ENCODE measurements around the gene ASIC3. TPM values are rescaled to one million over a fixed set of nuclear protein-coding genes. Genes with fewer than 3 reads are reported as not detected.

Gene ASIC3
- polyA plus RNA-seq, 3 donors: 2.0 TPM; not detected in 2

GRCh38 chr7:151083824-151084160 is 35.5 kb downstream of the ASIC3 start:
- peaks cover 60 to 81% of the 10 kb centered on the region in 2 donors for H3K4me1 ChIP-seq (ENCODE audit: control insufficient read depth in 1 of 2, insufficient read depth in 2 of 2, low read length in 2 of 2)
- DNase-seq: no peak
- peak overlapping the region in 6 of 7 donors; percentile 25 to 86 (median 64) for H3K27ac Mint-ChIP-seq
- intact Hi-C loops (cut with micrococcal nuclease): loop anchor here in 1 of 2 donors (10.0 kb wide), 2 partner anchors 299 to 709 kb away; partner anchors contain the start of gene ZNF775
- H2AFZ ChIP-seq (ENCODE audit: insufficient read depth, low read depth, low read length, poor library complexity, severe bottlenecking): peak overlapping the region; percentile 72
- 0% methylated on average over 1 of the region's 3 CpGs for whole genome bisulfite sequencing (ENCODE audit: insufficient coverage)
- no peaks in the 10 kb centered on the region for H3K9me3 ChIP-seq (replicated peaks in 1 of 2; ENCODE audit: control insufficient read depth in 1 of 2, insufficient read depth in 1 of 2, low read length in 2 of 2)
- H3K27ac ChIP-seq (ENCODE audit: low read depth in 1 of 2, low read length in 2 of 2): peak overlapping the region in 1 of 2 donors; percentile 81
- no peaks in the 10 kb centered on the region for H3K36me3 ChIP-seq (replicated peaks in 1 of 2; ENCODE audit: control insufficient read depth in 1 of 2, insufficient read depth in 2 of 2, low read length in 2 of 2)
- peaks cover 0 to 2% (median 0%) of the 10 kb centered on the region in 3 donors for H3K27me3 Mint-ChIP-seq (ENCODE audit: low read depth in 3 of 3)
- no peak for TF ChIP-seq CTCF (IDR thresholded peaks at IDR 0.05)
- peak overlapping the region; percentile 86 for H3K4me2 ChIP-seq (replicated peaks; ENCODE audit: extremely low read depth, low read length, poor library complexity, severe bottlenecking)
- peak overlapping the region in 1 of 2 donors; percentile 84 for H3K4me3 Mint-ChIP-seq
- peaks cover 42% of the 10 kb centered on the region for H3K79me2 ChIP-seq (ENCODE audit: insufficient read depth, low read length)
- H3K36me3 Mint-ChIP-seq: peaks cover 0 to 2% of the 10 kb centered on the region in 2 donors
- H3K4me1 Mint-ChIP-seq: peaks cover 50% of the 10 kb centered on the region
- H4K20me1 ChIP-seq (ENCODE audit: insufficient read depth, low read length): peaks cover 33% of the 10 kb centered on the region
- H3K9me3 Mint-ChIP-seq: peaks cover 0 to 2% (median 0%) of the 10 kb centered on the region in 7 donors
- H3K4me3 ChIP-seq (replicated peaks in 1 of 3; ENCODE audit: low read depth in 2 of 3, low read length in 3 of 3): peak overlapping the region in 2 of 3 experiments; percentile 59 to 88
- no peaks in the 10 kb centered on the region for H3K27me3 ChIP-seq (ENCODE audit: control insufficient read depth in 2 of 2, insufficient read depth in 2 of 2, low read length in 2 of 2)
- H3K9ac ChIP-seq (ENCODE audit: insufficient read depth, low read length, poor library complexity, severe bottlenecking): no peak overlapping the region

GRCh38 chr7:151085329-151085690 is 37.0 kb downstream of the ASIC3 start:
- peaks cover 33% of the 10 kb centered on the region for H4K20me1 ChIP-seq (ENCODE audit: insufficient read depth, low read length)
- intact Hi-C loops (cut with micrococcal nuclease): loop anchor here in 1 of 2 donors (10.0 kb wide), 2 partner anchors 301 to 711 kb away; partner anchors contain the start of gene ZNF775
- H3K36me3 ChIP-seq (replicated peaks in 1 of 2; ENCODE audit: control insufficient read depth in 1 of 2, insufficient read depth in 2 of 2, low read length in 2 of 2): no peaks in the 10 kb centered on the region
- H3K27ac Mint-ChIP-seq: peak overlapping the region; percentile 74 to 94 (median 87)
- WGBS (ENCODE audit: insufficient coverage): 42% methylated on average over 5 of the region's 5 CpGs
- H2AFZ ChIP-seq (ENCODE audit: insufficient read depth, low read depth, low read length, poor library complexity, severe bottlenecking): peak overlapping the region; percentile 77
- no peaks in the 10 kb centered on the region for H3K27me3 ChIP-seq (ENCODE audit: control insufficient read depth in 2 of 2, insufficient read depth in 2 of 2, low read length in 2 of 2)
- H3K4me1 ChIP-seq (ENCODE audit: control insufficient read depth in 1 of 2, insufficient read depth in 2 of 2, low read length in 2 of 2): peaks cover 65 to 83% of the 10 kb centered on the region in 2 donors
- DNase-seq: no peak
- peak overlapping the region; percentile 81 for H3K4me2 ChIP-seq (replicated peaks; ENCODE audit: extremely low read depth, low read length, poor library complexity, severe bottlenecking)
- peaks cover 3 to 5% of the 10 kb centered on the region in 2 donors for H3K36me3 Mint-ChIP-seq
- peak overlapping the region; percentile 77 to 86 for H3K4me3 Mint-ChIP-seq
- no peak overlapping the region for H3K9ac ChIP-seq (ENCODE audit: insufficient read depth, low read length, poor library complexity, severe bottlenecking)
- peaks cover 0 to 2% (median 0%) of the 10 kb centered on the region in 3 donors for H3K27me3 Mint-ChIP-seq (ENCODE audit: low read depth in 3 of 3)
- H3K4me3 ChIP-seq (replicated peaks in 1 of 3; ENCODE audit: low read depth in 2 of 3, low read length in 3 of 3): peak overlapping the region; percentile 36 to 74 (median 46)
- peak overlapping the region; percentile 74 to 79 for H3K27ac ChIP-seq (ENCODE audit: low read depth in 1 of 2, low read length in 2 of 2)
- no peak for TF ChIP-seq CTCF (IDR thresholded peaks at IDR 0.05)
- H3K9me3 Mint-ChIP-seq: peaks cover 0 to 3% (median 0%) of the 10 kb centered on the region in 7 donors
- peaks cover 36% of the 10 kb centered on the region for H3K79me2 ChIP-seq (ENCODE audit: insufficient read depth, low read length)
- H3K9me3 ChIP-seq (replicated peaks in 1 of 2; ENCODE audit: control insufficient read depth in 1 of 2, insufficient read depth in 1 of 2, low read length in 2 of 2): no peaks in the 10 kb centered on the region
- peaks cover 56% of the 10 kb centered on the region for H3K4me1 Mint-ChIP-seq
